Measurements from ENCODE around the gene BCAS3. TPM values are rescaled to one million over a fixed set of nuclear protein-coding genes. Genes with fewer than 3 reads are reported as not detected.

The BCAS3 gene
- total and polyA plus RNA-seq, 4 donors = 5.8 to 24.6 (median 10.1) TPM

- Histone ChIP-seq H3K9ac (ENCODE audit: low read depth in 1 of 2, low read length in 2 of 2) (no peak overlapping the region), H3K36me3 (ENCODE audit: control insufficient read depth in 4 of 4, insufficient read depth in 3 of 4, low read depth in 1 of 4, low read length in 3 of 4) (no peaks in the 10 kb centered on the region), H3K27ac (ENCODE audit: low read depth in 1 of 2, low read length in 2 of 2) (no peak overlapping the region), H3K27me3 (ENCODE audit: control insufficient read depth in 4 of 4, insufficient read depth in 4 of 4, low read length in 3 of 4) (no peaks in the 10 kb centered on the region), H3K4me1 (ENCODE audit: control insufficient read depth in 4 of 4, insufficient read depth in 4 of 4, low read length in 3 of 4) (no peaks in the 10 kb centered on the region), H3K4me3 (ENCODE audit: low read depth in 1 of 3, low read length in 3 of 3) (no peak overlapping the region), H3K9me3 (ENCODE audit: control insufficient read depth in 4 of 4, low read length in 3 of 4) (no peaks in the 10 kb centered on the region)
- 69% methylated on average over 2 of the region's 2 CpGs for WGBS
- TF ChIP-seq YY1 (IDR thresholded peaks at IDR 0.05) (no peak), HNF4A (conservative IDR thresholded peaks at IDR 0.05) (no peak)
- DNase-seq (ENCODE audit: low spot score) = no peak
These were observed 587.7 kb downstream of the BCAS3 start for GRCh38 chr17:61265397-61265796.

DNA sequence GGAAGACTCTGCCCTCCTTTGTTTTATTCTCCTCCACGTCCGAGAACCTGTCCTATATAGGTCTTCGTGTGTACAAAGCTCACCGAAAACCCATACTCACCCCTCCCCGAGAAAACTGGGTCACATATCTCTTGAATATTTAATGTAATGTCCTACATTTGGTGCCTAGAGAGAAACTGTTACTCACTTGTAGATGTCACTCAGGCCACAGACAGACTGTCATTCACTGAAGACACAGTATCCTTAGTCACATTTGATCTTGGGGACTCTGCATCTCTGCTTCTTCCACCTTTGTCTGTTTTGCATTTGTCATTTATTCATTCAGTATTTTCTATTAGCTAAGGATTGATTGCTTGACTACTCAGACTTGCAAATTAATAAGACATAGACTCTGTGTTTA, 590.2 kb downstream of the BCAS3 start:
- WGBS = 95% methylated on average over 5 of the region's 5 CpGs

DNA sequence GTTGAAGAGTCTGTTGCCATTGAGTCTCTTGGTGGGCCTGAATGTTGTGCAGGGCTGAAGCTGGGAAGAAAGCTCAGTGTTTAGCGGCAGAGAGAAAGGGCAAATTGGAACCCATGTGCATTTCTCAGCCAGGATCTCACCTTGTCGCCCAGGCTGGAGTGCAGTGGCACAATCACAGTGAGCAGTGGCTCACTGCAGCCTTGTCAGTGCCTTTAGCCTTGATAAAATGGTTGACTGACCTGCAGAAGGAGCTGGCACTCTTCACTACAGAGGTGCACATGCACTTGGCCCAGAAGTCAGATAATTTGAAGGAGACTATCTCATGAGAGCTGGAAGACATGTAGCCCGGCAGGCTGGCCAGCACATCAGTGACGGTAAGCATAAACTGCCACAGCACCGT, 597.7 kb downstream of the BCAS3 start:
- no peak overlapping the region for H3K27ac ChIP-seq (ENCODE audit: low read depth in 1 of 2, low read length in 2 of 2)
- TF ChIP-seq FOXA2 (IDR thresholded peaks at IDR 0.05) (no peak), TAF1 (conservative IDR thresholded peaks at IDR 0.05) (no peak), RAD21 (IDR thresholded peaks at IDR 0.05) (no peak), HNF4G (IDR thresholded peaks at IDR 0.05) (no peak), CTCF (IDR thresholded peaks at IDR 0.05; ENCODE audit: low read depth, low read length, missing input control) (no peak), ATF3 (IDR thresholded peaks at IDR 0.05) (no peak), GABPA (IDR thresholded peaks at IDR 0.05 in 1 of 2, conservative IDR thresholded peaks at IDR 0.05 in 1 of 2) (no peak), NR2F2 (IDR thresholded peaks at IDR 0.05) (no peak), HNF4A (conservative IDR thresholded peaks at IDR 0.05) (no peak), YY1 (IDR thresholded peaks at IDR 0.05) (no peak)
- TF ChIP-seq, protein P1, sequence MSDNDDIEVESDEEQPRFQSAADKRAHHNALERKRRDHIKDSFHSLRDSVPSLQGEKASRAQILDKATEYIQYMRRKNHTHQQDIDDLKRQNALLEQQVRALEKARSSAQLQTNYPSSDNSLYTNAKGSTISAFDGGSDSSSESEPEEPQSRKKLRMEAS (IDR thresholded peaks at IDR 0.05) = no peak
- TF ChIP-seq, protein P2, sequence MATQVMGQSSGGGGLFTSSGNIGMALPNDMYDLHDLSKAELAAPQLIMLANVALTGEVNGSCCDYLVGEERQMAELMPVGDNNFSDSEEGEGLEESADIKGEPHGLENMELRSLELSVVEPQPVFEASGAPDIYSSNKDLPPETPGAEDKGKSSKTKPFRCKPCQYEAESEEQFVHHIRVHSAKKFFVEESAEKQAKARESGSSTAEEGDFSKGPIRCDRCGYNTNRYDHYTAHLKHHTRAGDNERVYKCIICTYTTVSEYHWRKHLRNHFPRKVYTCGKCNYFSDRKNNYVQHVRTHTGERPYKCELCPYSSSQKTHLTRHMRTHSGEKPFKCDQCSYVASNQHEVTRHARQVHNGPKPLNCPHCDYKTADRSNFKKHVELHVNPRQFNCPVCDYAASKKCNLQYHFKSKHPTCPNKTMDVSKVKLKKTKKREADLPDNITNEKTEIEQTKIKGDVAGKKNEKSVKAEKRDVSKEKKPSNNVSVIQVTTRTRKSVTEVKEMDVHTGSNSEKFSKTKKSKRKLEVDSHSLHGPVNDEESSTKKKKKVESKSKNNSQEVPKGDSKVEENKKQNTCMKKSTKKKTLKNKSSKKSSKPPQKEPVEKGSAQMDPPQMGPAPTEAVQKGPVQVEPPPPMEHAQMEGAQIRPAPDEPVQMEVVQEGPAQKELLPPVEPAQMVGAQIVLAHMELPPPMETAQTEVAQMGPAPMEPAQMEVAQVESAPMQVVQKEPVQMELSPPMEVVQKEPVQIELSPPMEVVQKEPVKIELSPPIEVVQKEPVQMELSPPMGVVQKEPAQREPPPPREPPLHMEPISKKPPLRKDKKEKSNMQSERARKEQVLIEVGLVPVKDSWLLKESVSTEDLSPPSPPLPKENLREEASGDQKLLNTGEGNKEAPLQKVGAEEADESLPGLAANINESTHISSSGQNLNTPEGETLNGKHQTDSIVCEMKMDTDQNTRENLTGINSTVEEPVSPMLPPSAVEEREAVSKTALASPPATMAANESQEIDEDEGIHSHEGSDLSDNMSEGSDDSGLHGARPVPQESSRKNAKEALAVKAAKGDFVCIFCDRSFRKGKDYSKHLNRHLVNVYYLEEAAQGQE (IDR thresholded peaks at IDR 0.05) = no peak
- TF ChIP-seq, protein P3, sequence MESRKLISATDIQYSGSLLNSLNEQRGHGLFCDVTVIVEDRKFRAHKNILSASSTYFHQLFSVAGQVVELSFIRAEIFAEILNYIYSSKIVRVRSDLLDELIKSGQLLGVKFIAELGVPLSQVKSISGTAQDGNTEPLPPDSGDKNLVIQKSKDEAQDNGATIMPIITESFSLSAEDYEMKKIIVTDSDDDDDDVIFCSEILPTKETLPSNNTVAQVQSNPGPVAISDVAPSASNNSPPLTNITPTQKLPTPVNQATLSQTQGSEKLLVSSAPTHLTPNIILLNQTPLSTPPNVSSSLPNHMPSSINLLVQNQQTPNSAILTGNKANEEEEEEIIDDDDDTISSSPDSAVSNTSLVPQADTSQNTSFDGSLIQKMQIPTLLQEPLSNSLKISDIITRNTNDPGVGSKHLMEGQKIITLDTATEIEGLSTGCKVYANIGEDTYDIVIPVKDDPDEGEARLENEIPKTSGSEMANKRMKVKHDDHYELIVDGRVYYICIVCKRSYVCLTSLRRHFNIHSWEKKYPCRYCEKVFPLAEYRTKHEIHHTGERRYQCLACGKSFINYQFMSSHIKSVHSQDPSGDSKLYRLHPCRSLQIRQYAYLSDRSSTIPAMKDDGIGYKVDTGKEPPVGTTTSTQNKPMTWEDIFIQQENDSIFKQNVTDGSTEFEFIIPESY (IDR thresholded peaks at IDR 0.05) = no peak
- no peaks in the 10 kb centered on the region for H3K9me3 ChIP-seq (ENCODE audit: control insufficient read depth in 4 of 4, low read length in 3 of 4)
- peaks cover 0 to 2% (median 0%) of the 10 kb centered on the region in 4 donors for H3K36me3 ChIP-seq (ENCODE audit: control insufficient read depth in 4 of 4, insufficient read depth in 3 of 4, low read depth in 1 of 4, low read length in 3 of 4)
- H3K4me1 ChIP-seq (ENCODE audit: control insufficient read depth in 4 of 4, insufficient read depth in 4 of 4, low read length in 3 of 4) = no peaks in the 10 kb centered on the region
- H3K4me3 ChIP-seq (ENCODE audit: low read depth in 1 of 3, low read length in 3 of 3) = no peak overlapping the region
- H3K9ac ChIP-seq (ENCODE audit: low read depth in 1 of 2, low read length in 2 of 2) = no peak overlapping the region
- WGBS = 97% methylated on average over 5 of the region's 5 CpGs
- H3K27me3 ChIP-seq (ENCODE audit: control insufficient read depth in 4 of 4, insufficient read depth in 4 of 4, low read length in 3 of 4) = no peaks in the 10 kb centered on the region
- DNase-seq (ENCODE audit: low spot score) = no peak

More for the DNA sequence above, 590.2 kb downstream of the BCAS3 start:
- no peaks in the 10 kb centered on the region for H3K36me3 ChIP-seq (ENCODE audit: control insufficient read depth in 4 of 4, insufficient read depth in 3 of 4, low read depth in 1 of 4, low read length in 3 of 4)
- H3K27ac ChIP-seq (ENCODE audit: low read depth in 1 of 2, low read length in 2 of 2) = no peak overlapping the region
- H3K9me3 ChIP-seq (ENCODE audit: control insufficient read depth in 4 of 4, low read length in 3 of 4) = no peaks in the 10 kb centered on the region
- H3K4me3 ChIP-seq (ENCODE audit: low read depth in 1 of 3, low read length in 3 of 3) = no peak overlapping the region
- no peaks in the 10 kb centered on the region for H3K27me3 ChIP-seq (ENCODE audit: control insufficient read depth in 4 of 4, insufficient read depth in 4 of 4, low read length in 3 of 4)
- TF ChIP-seq FOXA1 (IDR thresholded peaks at IDR 0.05) (no peak), NR2F2 (IDR thresholded peaks at IDR 0.05) (no peak), FOXA2 (IDR thresholded peaks at IDR 0.05) (no peak), RXRA (IDR thresholded peaks at IDR 0.05) (no peak), HNF4G (IDR thresholded peaks at IDR 0.05) (no peak), TAF1 (conservative IDR thresholded peaks at IDR 0.05) (no peak), JUND (IDR thresholded peaks at IDR 0.05) (no peak), RAD21 (IDR thresholded peaks at IDR 0.05) (no peak), HNF4A (conservative IDR thresholded peaks at IDR 0.05) (no peak), ATF3 (IDR thresholded peaks at IDR 0.05) (no peak)
- TF ChIP-seq, protein P1 (IDR thresholded peaks at IDR 0.05) = no peak
- no peak for DNase-seq (ENCODE audit: low spot score)
- no peak overlapping the region for H3K9ac ChIP-seq (ENCODE audit: low read depth in 1 of 2, low read length in 2 of 2)
- H3K4me1 ChIP-seq (ENCODE audit: control insufficient read depth in 4 of 4, insufficient read depth in 4 of 4, low read length in 3 of 4) = no peaks in the 10 kb centered on the region
